Measurements from ENCODE around the gene MDGA2. TPM values are rescaled to one million over a fixed set of nuclear protein-coding genes. Genes with fewer than 3 reads are reported as not detected.

Gene MDGA2
- total and polyA plus RNA-seq, 9 of the 15 experiments (the other 6 are each of a cell fraction or from before 2014, with no cell fraction given) = 0.01 to 0.18 (median 0.03) TPM; not detected in 5

DNA sequence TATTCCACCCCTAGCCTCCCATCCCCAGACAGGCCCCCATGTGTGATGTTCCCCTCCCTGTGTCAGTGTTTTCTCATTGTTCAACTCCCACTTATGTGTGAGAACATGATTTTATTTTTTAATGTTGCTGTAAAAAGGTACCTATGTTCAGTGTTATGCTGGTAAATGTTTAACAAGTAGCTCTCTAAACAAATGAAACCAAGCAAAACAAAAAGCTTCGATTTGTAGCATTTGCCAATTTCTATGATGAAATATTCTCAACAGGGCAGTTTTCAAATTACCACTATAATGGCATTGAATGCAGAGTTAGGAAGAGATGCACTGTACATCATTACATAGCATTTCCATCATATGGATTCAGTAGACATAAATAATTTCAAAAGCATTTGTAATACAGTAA is 410.6 kb downstream of the MDGA2 start:
- ChIA-PET POLR2A (no interaction called here), CTCF (ENCODE audit: low intra/inter-chr PET ratio) (no interaction called here)
- intact Hi-C loops (cut with micrococcal nuclease) = no loop called here

DNA sequence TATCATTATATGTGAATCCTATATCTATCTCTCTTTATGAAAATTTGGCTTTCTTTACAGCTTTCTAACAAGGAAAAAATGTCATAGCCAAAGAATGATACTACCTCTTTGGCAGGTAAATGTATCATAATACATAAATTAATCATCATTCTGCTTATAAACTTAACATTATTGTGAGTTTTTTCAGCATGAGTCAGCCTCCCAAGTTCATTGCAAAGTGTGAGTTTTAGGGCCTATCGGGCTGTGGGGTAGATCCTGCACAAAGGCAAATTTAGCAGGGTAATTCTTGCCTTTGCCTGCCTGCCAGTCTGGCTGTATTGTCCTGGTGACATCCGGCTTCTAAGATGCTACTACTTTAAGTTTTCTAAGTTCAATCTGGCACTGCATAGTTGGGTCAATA is 412.6 kb downstream of the MDGA2 start:
- intact Hi-C loops (cut with micrococcal nuclease) = no loop called here
- in situ Hi-C loops (cut with MboI) = no loop called here
- no peaks in the 10 kb centered on the region for H3K9me3 ChIP-seq (replicated peaks; ENCODE audit: control insufficient read depth, insufficient read depth, low read depth, low read length)
- TF ChIP-seq SOX6 (IDR thresholded peaks at IDR 0.05) (no peak), KLF6 (CRISPR knock-in tag; IDR thresholded peaks at IDR 0.05; ENCODE audit: borderline replicate concordance) (no peak), HDAC3 (IDR thresholded peaks at IDR 0.05; ENCODE audit: borderline replicate concordance, partially characterized antibody) (no peak), SMARCE1 (IDR thresholded peaks at IDR 0.05) (no peak), SMAD1 (IDR thresholded peaks at IDR 0.05; ENCODE audit: low read depth, low read length, partially characterized antibody) (no peak), CREB1 (IDR thresholded peaks at IDR 0.05) (no peak), CREB1 (CRISPR knock-in tag; IDR thresholded peaks at IDR 0.05) (no peak)
- TF ChIP-seq, protein P1, sequence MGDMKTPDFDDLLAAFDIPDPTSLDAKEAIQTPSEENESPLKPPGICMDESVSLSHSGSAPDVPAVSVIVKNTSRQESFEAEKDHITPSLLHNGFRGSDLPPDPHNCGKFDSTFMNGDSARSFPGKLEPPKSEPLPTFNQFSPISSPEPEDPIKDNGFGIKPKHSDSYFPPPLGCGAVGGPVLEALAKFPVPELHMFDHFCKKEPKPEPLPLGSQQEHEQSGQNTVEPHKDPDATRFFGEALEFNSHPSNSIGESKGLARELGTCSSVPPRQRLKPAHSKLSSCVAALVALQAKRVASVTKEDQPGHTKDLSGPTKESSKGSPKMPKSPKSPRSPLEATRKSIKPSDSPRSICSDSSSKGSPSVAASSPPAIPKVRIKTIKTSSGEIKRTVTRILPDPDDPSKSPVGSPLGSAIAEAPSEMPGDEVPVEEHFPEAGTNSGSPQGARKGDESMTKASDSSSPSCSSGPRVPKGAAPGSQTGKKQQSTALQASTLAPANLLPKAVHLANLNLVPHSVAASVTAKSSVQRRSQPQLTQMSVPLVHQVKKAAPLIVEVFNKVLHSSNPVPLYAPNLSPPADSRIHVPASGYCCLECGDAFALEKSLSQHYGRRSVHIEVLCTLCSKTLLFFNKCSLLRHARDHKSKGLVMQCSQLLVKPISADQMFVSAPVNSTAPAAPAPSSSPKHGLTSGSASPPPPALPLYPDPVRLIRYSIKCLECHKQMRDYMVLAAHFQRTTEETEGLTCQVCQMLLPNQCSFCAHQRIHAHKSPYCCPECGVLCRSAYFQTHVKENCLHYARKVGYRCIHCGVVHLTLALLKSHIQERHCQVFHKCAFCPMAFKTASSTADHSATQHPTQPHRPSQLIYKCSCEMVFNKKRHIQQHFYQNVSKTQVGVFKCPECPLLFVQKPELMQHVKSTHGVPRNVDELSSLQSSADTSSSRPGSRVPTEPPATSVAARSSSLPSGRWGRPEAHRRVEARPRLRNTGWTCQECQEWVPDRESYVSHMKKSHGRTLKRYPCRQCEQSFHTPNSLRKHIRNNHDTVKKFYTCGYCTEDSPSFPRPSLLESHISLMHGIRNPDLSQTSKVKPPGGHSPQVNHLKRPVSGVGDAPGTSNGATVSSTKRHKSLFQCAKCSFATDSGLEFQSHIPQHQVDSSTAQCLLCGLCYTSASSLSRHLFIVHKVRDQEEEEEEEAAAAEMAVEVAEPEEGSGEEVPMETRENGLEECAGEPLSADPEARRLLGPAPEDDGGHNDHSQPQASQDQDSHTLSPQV (IDR thresholded peaks at IDR 0.05) = no peak

More for the DNA sequence above, 410.6 kb downstream of the MDGA2 start:
- FAIRE-seq (no peak), DNase-seq (ENCODE audit: extremely low read depth in 1 of 4, low spot score in 3 of 4) (no peak), ATAC-seq (no peak)
- 0% methylated on average over 1 of the region's 1 CpG for WGBS (ENCODE audit: insufficient coverage, low coverage, missing lambda C conversion rate)
- Histone ChIP-seq H3K27ac (ENCODE audit: extremely low read depth, low read depth, low read length) (no peak overlapping the region), H3K9me1 (ENCODE audit: control insufficient read depth, insufficient read depth, low read length) (no peaks in the 10 kb centered on the region), H3K36me3 (ENCODE audit: control insufficient read depth, insufficient read depth, low read length) (no peaks in the 10 kb centered on the region), H4K20me1 (replicated peaks; ENCODE audit: control insufficient read depth, insufficient read depth, low read length) (no peaks in the 10 kb centered on the region), H3K9ac (ENCODE audit: insufficient read depth in 1 of 2, low read depth in 2 of 2, low read length in 2 of 2) (no peak overlapping the region), H3K79me2 (ENCODE audit: control insufficient read depth, insufficient read depth, low read length) (no peaks in the 10 kb centered on the region), H3K27me3 (ENCODE audit: control insufficient read depth in 2 of 2, insufficient read depth in 2 of 2, low read length in 2 of 2) (no peaks in the 10 kb centered on the region), H3K4me3 (no peak overlapping the region), H3K9me3 (replicated peaks; ENCODE audit: control insufficient read depth, insufficient read depth, low read depth, low read length) (no peaks in the 10 kb centered on the region), H3K4me1 (replicated peaks in 1 of 2; ENCODE audit: control insufficient read depth in 2 of 2, insufficient read depth in 2 of 2, low read length in 2 of 2) (no peaks in the 10 kb centered on the region), H2AFZ (ENCODE audit: low read depth, low read length) (no peak overlapping the region), H3K4me2 (ENCODE audit: insufficient read depth, low read length) (no peak overlapping the region)
- BruUV-seq (replicated peaks) = no TSS peak
- TF ChIP-seq MXI1 (IDR thresholded peaks at IDR 0.05; ENCODE audit: low read depth, low read length) = no peak
- TF ChIP-seq, protein P2, sequence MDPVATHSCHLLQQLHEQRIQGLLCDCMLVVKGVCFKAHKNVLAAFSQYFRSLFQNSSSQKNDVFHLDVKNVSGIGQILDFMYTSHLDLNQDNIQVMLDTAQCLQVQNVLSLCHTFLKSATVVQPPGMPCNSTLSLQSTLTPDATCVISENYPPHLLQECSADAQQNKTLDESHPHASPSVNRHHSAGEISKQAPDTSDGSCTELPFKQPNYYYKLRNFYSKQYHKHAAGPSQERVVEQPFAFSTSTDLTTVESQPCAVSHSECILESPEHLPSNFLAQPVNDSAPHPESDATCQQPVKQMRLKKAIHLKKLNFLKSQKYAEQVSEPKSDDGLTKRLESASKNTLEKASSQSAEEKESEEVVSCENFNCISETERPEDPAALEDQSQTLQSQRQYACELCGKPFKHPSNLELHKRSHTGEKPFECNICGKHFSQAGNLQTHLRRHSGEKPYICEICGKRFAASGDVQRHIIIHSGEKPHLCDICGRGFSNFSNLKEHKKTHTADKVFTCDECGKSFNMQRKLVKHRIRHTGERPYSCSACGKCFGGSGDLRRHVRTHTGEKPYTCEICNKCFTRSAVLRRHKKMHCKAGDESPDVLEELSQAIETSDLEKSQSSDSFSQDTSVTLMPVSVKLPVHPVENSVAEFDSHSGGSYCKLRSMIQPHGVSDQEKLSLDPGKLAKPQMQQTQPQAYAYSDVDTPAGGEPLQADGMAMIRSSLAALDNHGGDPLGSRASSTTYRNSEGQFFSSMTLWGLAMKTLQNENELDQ (CRISPR knock-in tag; IDR thresholded peaks at IDR 0.05; ENCODE audit: borderline replicate concordance) = no peak
- in situ Hi-C loops (cut with MboI) = no loop called here

More for the DNA sequence above, 412.6 kb downstream of the MDGA2 start:
- H3K9ac ChIP-seq (ENCODE audit: insufficient read depth in 1 of 2, low read depth in 2 of 2, low read length in 2 of 2) = no peak overlapping the region
- H3K9me1 ChIP-seq (ENCODE audit: control insufficient read depth, insufficient read depth, low read length) = no peaks in the 10 kb centered on the region
- no peak overlapping the region for H3K4me2 ChIP-seq (ENCODE audit: insufficient read depth, low read length)
- DNase-seq (ENCODE audit: extremely low read depth in 1 of 4, low spot score in 3 of 4) = no peak
- ATAC-seq = no peak
- H3K4me3 ChIP-seq = no peak overlapping the region
- H3K27ac ChIP-seq (ENCODE audit: extremely low read depth, low read depth, low read length) = no peak overlapping the region
- H4K20me1 ChIP-seq (replicated peaks; ENCODE audit: control insufficient read depth, insufficient read depth, low read length) = no peaks in the 10 kb centered on the region
- ChIA-PET POLR2A (no interaction called here), CTCF (ENCODE audit: low intra/inter-chr PET ratio) (no interaction called here)
- H3K27me3 ChIP-seq (ENCODE audit: control insufficient read depth in 2 of 2, insufficient read depth in 2 of 2, low read length in 2 of 2) = no peaks in the 10 kb centered on the region
- no peaks in the 10 kb centered on the region for H3K79me2 ChIP-seq (ENCODE audit: control insufficient read depth, insufficient read depth, low read length)
- no peak for FAIRE-seq
- H3K4me1 ChIP-seq (replicated peaks in 1 of 2; ENCODE audit: control insufficient read depth in 2 of 2, insufficient read depth in 2 of 2, low read length in 2 of 2) = no peaks in the 10 kb centered on the region
- no peaks in the 10 kb centered on the region for H3K36me3 ChIP-seq (ENCODE audit: control insufficient read depth, insufficient read depth, low read length)
- H2AFZ ChIP-seq (ENCODE audit: low read depth, low read length) = no peak overlapping the region
- WGBS (ENCODE audit: insufficient coverage, low coverage, missing lambda C conversion rate) = 0% methylated on average over 2 of the region's 2 CpGs
- no TSS peak for BruUV-seq (replicated peaks)

Measured in K562 (cell line).